GM04504 (cell line): Measurements from ENCODE around the gene FNIP1.
"Not testable (repeated sequence)": the region's sequence is repeated elsewhere in the genome, so short reads cannot be mapped to it uniquely, and the experiment has no call there.

Source experiments
- DNase-seq: peaks from one replicate; pipeline ENCODE4 v3.0.0-alpha.2; 2012; ENCODE audit warnings: low read depth

Gene FNIP1

GRCh38 chr5:131684051-131684450, 112.8 kb downstream of the FNIP1 start:
- DNase-seq: no peak

GRCh38 chr5:131682826-131683225, 114.0 kb downstream of the FNIP1 start:
- DNase-seq: no peak

GRCh38 chr5:131682175-131682574, 114.6 kb downstream of the FNIP1 start:
- no peak for DNase-seq

GRCh38 chr5:131679911-131680310, 116.9 kb downstream of the FNIP1 start:
- DNase-seq: peak; percentile 65

GRCh38 chr5:131678273-131678672, 118.5 kb downstream of the FNIP1 start:
- DNase-seq: not testable (repeated sequence)

- no peak for DNase-seq
These were observed 119.7 kb downstream of the FNIP1 start for GRCh38 chr5:131677115-131677514.

- no peak for DNase-seq
These were observed 124.0 kb downstream of the FNIP1 start for GRCh38 chr5:131672776-131673175.

- peak; percentile 92 for DNase-seq
These were observed 124.7 kb downstream of the FNIP1 start for GRCh38 chr5:131671994-131672655.

- DNase-seq: no peak
These were observed 125.4 kb downstream of the FNIP1 start for GRCh38 chr5:131671409-131671808.

- DNase-seq: no peak
These were observed 131.9 kb downstream of the FNIP1 start for GRCh38 chr5:131664929-131665328.

- DNase-seq: no peak
These were observed 134.9 kb downstream of the FNIP1 start for GRCh38 chr5:131661933-131662332.

- no peak for DNase-seq
These were observed 137.0 kb downstream of the FNIP1 start for GRCh38 chr5:131659841-131660240.

- DNase-seq: no peak
These were observed 137.5 kb downstream of the FNIP1 start for GRCh38 chr5:131659290-131659689.

- no peak for DNase-seq
These were observed 142.0 kb downstream of the FNIP1 start for GRCh38 chr5:131654776-131655175.

- no peak for DNase-seq
These were observed 142.5 kb downstream of the FNIP1 start for GRCh38 chr5:131654309-131654708.

GRCh38 chr5:131649161-131649560, 147.7 kb downstream of the FNIP1 start:
- DNase-seq: no peak

GRCh38 chr5:131647048-131647769, 149.6 kb downstream of the FNIP1 start:
- DNase-seq: no peak

GRCh38 chr5:131644822-131645221, 152.0 kb downstream of the FNIP1 start:
- DNase-seq: no peak

GRCh38 chr5:131644370-131644769, 152.4 kb downstream of the FNIP1 start:
- no peak for DNase-seq

GRCh38 chr5:131641494-131641893, 155.3 kb downstream of the FNIP1 start:
- DNase-seq: no peak

GRCh38 chr5:131640043-131640856, 156.6 kb downstream of the FNIP1 start:
- no peak for DNase-seq

GRCh38 chr5:131639148-131639547, 157.7 kb downstream of the FNIP1 start:
- no peak for DNase-seq

- DNase-seq: no peak
These were observed 159.1 kb downstream of the FNIP1 start for GRCh38 chr5:131637694-131638093.
